ENCODE results near the gene FGA.

DNA sequence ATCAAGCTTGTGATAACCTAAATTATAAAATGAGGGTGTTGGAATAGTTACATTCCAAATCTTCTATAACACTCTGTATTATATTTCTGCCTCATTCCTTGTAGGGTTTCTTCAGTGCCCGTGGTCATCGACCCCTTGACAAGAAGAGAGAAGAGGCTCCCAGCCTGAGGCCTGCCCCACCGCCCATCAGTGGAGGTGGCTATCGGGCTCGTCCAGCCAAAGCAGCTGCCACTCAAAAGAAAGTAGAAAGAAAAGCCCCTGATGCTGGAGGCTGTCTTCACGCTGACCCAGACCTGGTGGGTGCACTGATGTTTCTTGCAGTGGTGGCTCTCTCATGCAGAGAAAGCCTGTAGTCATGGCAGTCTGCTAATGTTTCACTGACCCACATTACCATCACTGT is 24.8 kb downstream of the FGA start:
- TF ChIP-seq ESRRA (IDR thresholded peaks at IDR 0.05; ENCODE audit: borderline replicate concordance, low read length) (no peak), BHLHE40 (IDR thresholded peaks at IDR 0.05; ENCODE audit: low read depth, low read length) (no peak), EP300 (IDR thresholded peaks at IDR 0.05) (no peak), POLR2A (IDR thresholded peaks at IDR 0.05; ENCODE audit: low read length) (no peak)
- TF ChIP-seq, protein P1, sequence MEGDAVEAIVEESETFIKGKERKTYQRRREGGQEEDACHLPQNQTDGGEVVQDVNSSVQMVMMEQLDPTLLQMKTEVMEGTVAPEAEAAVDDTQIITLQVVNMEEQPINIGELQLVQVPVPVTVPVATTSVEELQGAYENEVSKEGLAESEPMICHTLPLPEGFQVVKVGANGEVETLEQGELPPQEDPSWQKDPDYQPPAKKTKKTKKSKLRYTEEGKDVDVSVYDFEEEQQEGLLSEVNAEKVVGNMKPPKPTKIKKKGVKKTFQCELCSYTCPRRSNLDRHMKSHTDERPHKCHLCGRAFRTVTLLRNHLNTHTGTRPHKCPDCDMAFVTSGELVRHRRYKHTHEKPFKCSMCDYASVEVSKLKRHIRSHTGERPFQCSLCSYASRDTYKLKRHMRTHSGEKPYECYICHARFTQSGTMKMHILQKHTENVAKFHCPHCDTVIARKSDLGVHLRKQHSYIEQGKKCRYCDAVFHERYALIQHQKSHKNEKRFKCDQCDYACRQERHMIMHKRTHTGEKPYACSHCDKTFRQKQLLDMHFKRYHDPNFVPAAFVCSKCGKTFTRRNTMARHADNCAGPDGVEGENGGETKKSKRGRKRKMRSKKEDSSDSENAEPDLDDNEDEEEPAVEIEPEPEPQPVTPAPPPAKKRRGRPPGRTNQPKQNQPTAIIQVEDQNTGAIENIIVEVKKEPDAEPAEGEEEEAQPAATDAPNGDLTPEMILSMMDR (IDR thresholded peaks at IDR 0.05), result no peak
- TF ChIP-seq, protein P2, sequence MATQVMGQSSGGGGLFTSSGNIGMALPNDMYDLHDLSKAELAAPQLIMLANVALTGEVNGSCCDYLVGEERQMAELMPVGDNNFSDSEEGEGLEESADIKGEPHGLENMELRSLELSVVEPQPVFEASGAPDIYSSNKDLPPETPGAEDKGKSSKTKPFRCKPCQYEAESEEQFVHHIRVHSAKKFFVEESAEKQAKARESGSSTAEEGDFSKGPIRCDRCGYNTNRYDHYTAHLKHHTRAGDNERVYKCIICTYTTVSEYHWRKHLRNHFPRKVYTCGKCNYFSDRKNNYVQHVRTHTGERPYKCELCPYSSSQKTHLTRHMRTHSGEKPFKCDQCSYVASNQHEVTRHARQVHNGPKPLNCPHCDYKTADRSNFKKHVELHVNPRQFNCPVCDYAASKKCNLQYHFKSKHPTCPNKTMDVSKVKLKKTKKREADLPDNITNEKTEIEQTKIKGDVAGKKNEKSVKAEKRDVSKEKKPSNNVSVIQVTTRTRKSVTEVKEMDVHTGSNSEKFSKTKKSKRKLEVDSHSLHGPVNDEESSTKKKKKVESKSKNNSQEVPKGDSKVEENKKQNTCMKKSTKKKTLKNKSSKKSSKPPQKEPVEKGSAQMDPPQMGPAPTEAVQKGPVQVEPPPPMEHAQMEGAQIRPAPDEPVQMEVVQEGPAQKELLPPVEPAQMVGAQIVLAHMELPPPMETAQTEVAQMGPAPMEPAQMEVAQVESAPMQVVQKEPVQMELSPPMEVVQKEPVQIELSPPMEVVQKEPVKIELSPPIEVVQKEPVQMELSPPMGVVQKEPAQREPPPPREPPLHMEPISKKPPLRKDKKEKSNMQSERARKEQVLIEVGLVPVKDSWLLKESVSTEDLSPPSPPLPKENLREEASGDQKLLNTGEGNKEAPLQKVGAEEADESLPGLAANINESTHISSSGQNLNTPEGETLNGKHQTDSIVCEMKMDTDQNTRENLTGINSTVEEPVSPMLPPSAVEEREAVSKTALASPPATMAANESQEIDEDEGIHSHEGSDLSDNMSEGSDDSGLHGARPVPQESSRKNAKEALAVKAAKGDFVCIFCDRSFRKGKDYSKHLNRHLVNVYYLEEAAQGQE (IDR thresholded peaks at IDR 0.05), result no peak
